GM21737 (cell line): Measurements from ENCODE around the gene DIO3.
"Not testable (repeated sequence)": the region's sequence is repeated elsewhere in the genome, so short reads cannot be mapped to it uniquely, and the experiment has no call there.

Source experiments
- ATAC-seq: cut with Tn5 transposase; IDR thresholded peaks from one replicate; pipeline ENCODE4 v1.9.1; 2021; ENCODE audit warnings: mild to moderate bottlenecking, moderate library complexity; ENCODE audit not compliant: unreplicated experiment

The DIO3 gene

GRCh38 chr14:101540481-101541462 is 20.5 kb upstream of the DIO3 start:
- ATAC-seq: no peak

- no peak for ATAC-seq
These were observed 18.9 kb upstream of the DIO3 start for GRCh38 chr14:101542391-101542790.

GRCh38 chr14:101543814-101544213 is 17.5 kb upstream of the DIO3 start:
- ATAC-seq: no peak

GRCh38 chr14:101544550-101544949 is 16.7 kb upstream of the DIO3 start:
- ATAC-seq: no peak

- ATAC-seq: no peak
These were observed 14.6 kb upstream of the DIO3 start for GRCh38 chr14:101546706-101547105.

- ATAC-seq: no peak
These were observed 14.1 kb upstream of the DIO3 start for GRCh38 chr14:101547107-101547738.

- ATAC-seq: no peak
These were observed 13.2 kb upstream of the DIO3 start for GRCh38 chr14:101547961-101548669.

- ATAC-seq: no peak
These were observed 12.6 kb upstream of the DIO3 start for GRCh38 chr14:101548710-101549109.

- ATAC-seq: no peak
These were observed 12.1 kb upstream of the DIO3 start for GRCh38 chr14:101549154-101549553.

GRCh38 chr14:101550202-101550912 is 10.9 kb upstream of the DIO3 start:
- ATAC-seq: not testable (repeated sequence)

GRCh38 chr14:101551729-101552595 is 9.3 kb upstream of the DIO3 start:
- no peak for ATAC-seq

GRCh38 chr14:101552786-101553231 is 8.5 kb upstream of the DIO3 start:
- no peak for ATAC-seq

GRCh38 chr14:101553393-101553792 is 7.9 kb upstream of the DIO3 start:
- ATAC-seq: no peak

- ATAC-seq: no peak
These were observed 7.4 kb upstream of the DIO3 start for GRCh38 chr14:101553931-101554330.

- no peak for ATAC-seq
These were observed 6.2 kb upstream of the DIO3 start for GRCh38 chr14:101554991-101555668.

GRCh38 chr14:101555669-101556043 is 5.6 kb upstream of the DIO3 start:
- not testable (repeated sequence) for ATAC-seq

- no peak for ATAC-seq
These were observed 5.2 kb upstream of the DIO3 start for GRCh38 chr14:101556131-101556530.

GRCh38 chr14:101556566-101557320 is 4.6 kb upstream of the DIO3 start:
- no peak for ATAC-seq

- no peak for ATAC-seq
These were observed 4.0 kb upstream of the DIO3 start for GRCh38 chr14:101557321-101557695.
